ENCODE data around the gene NANS.

DNA sequence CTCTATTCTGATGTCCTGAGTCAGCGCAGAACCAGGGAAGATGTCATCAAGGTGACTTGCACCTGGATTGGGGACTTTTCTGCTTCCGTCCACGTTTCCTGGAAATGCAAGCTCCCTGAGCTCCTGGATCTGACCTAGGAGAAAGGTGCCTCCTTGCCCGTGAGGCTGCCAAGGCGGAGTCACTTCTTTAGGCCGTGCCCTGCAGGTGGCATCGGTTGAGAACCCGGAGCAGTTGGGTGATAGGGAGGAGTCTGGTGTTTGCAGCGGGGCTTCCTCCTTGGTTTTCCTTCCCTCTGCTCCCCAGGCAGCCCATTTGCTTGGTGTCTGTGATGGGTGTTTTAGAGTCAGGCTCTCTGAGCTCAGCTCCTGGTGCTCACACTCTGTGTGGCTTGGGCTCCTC lies 15.2 kb downstream of the NANS start:
- no peak for TF ChIP-seq JUND (IDR thresholded peaks at IDR 0.05; ENCODE audit: low read length)
- TF ChIP-seq, protein P1, sequence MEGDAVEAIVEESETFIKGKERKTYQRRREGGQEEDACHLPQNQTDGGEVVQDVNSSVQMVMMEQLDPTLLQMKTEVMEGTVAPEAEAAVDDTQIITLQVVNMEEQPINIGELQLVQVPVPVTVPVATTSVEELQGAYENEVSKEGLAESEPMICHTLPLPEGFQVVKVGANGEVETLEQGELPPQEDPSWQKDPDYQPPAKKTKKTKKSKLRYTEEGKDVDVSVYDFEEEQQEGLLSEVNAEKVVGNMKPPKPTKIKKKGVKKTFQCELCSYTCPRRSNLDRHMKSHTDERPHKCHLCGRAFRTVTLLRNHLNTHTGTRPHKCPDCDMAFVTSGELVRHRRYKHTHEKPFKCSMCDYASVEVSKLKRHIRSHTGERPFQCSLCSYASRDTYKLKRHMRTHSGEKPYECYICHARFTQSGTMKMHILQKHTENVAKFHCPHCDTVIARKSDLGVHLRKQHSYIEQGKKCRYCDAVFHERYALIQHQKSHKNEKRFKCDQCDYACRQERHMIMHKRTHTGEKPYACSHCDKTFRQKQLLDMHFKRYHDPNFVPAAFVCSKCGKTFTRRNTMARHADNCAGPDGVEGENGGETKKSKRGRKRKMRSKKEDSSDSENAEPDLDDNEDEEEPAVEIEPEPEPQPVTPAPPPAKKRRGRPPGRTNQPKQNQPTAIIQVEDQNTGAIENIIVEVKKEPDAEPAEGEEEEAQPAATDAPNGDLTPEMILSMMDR (IDR thresholded peaks at IDR 0.05; ENCODE audit: control extremely low read depth in 1 of 3, insufficient read depth in 1 of 3, low read depth in 1 of 3, low read length in 3 of 3): no peak
- no peak for TF ChIP-seq EZH2 (IDR thresholded peaks at IDR 0.05; ENCODE audit: low read depth, low read length, severe bottlenecking)
- no peak for TF ChIP-seq POLR2AphosphoS5 (IDR thresholded peaks at IDR 0.05; ENCODE audit: low read depth, low read length)
- TF ChIP-seq BRCA1 (IDR thresholded peaks at IDR 0.05; ENCODE audit: low read depth, low read length): no peak
- no peak for TF ChIP-seq MAFK (IDR thresholded peaks at IDR 0.05; ENCODE audit: low read depth, low read length)
- no peak for TF ChIP-seq GABPA (IDR thresholded peaks at IDR 0.05; ENCODE audit: borderline replicate concordance, insufficient read depth, low read length)
- no peak for TF ChIP-seq TBP (IDR thresholded peaks at IDR 0.05; ENCODE audit: low read depth, low read length)
- no peak for TF ChIP-seq TAF7 (optimal IDR thresholded peaks at IDR 0.05; ENCODE audit: borderline replicate concordance, low read depth, low read length)
